Measurements from ENCODE around the gene DPM2. TPM values are rescaled to one million over a fixed set of nuclear protein-coding genes. Genes with fewer than 3 reads are reported as not detected.

DPM2 gene
- polyA plus RNA-seq, 2 of the 4 experiments (the other 2 are of a cell fraction), result 41.9 to 45.9 TPM

DNA sequence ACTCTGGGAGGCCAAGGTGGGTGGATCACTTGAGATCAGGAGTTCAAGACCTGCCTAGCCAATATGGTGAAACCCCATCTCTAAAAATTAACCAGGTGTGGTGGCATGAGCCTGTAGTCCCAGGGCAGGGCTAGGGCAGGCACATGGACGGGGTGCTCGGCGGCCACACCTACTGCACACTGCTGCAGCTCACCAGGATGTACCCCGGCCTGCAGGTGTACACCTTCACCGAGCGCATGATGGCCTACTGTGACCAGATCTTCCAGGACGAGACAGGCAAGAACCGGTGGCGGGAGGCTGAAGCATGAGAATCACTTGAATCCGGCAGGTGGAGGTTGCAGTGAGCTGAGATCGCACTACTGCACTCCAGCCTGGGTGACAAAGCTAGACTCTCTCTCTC is 24.0 kb downstream of the DPM2 start:
- Histone ChIP-seq H3K4me2 (no peak overlapping the region), H3K27ac (no peak overlapping the region), H3K4me3 (no peak overlapping the region), H3K9me3 (no peaks in the 10 kb centered on the region), H3K4me1 (peaks cover 44% of the 10 kb centered on the region)
- no peak for ATAC-seq
- WGBS (ENCODE audit: missing lambda C conversion rate), result 94% methylated on average over 11 of the region's 11 CpGs
- DNase-seq (ENCODE audit: low read depth in 1 of 2, low spot score in 1 of 2), result no peak
- CTCF ChIA-PET, result interaction anchor here (0.6 to 5.5 kb wide), 7 partner anchors 8 to 410 kb away, joined by 3 to 46 read pairs (median 4); partner anchors contain the start of gene TOR2A
- POLR2A ChIA-PET, result no interaction called here
- FAIRE-seq, result no peak
- TF ChIP-seq NFE2L2 (conservative IDR thresholded peaks at IDR 0.05; ENCODE audit: low read length) (no peak), EHMT2 (IDR thresholded peaks at IDR 0.05; ENCODE audit: low read depth) (no peak), PHF8 (IDR thresholded peaks at IDR 0.05; ENCODE audit: borderline replicate concordance, low read depth) (no peak), GATA3 (IDR thresholded peaks at IDR 0.05; ENCODE audit: borderline replicate concordance) (no peak), RAD21 (conservative IDR thresholded peaks at IDR 0.05 in 1 of 2, IDR thresholded peaks at IDR 0.05 in 1 of 2) (no peak), HOXA7 (CRISPR knock-in tag; IDR thresholded peaks at IDR 0.05) (no peak)
- TF ChIP-seq, protein P1, sequence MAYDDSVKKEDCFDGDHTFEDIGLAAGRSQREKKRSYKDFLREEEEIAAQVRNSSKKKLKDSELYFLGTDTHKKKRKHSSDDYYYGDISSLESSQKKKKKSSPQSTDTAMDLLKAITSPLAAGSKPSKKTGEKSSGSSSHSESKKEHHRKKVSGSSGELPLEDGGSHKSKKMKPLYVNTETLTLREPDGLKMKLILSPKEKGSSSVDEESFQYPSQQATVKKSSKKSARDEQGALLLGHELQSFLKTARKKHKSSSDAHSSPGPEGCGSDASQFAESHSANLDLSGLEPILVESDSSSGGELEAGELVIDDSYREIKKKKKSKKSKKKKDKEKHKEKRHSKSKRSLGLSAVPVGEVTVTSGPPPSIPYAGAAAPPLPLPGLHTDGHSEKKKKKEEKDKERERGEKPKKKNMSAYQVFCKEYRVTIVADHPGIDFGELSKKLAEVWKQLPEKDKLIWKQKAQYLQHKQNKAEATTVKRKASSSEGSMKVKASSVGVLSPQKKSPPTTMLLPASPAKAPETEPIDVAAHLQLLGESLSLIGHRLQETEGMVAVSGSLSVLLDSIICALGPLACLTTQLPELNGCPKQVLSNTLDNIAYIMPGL (CRISPR knock-in tag; IDR thresholded peaks at IDR 0.05; ENCODE audit: borderline replicate concordance), result no peak
- TF ChIP-seq, protein P2, sequence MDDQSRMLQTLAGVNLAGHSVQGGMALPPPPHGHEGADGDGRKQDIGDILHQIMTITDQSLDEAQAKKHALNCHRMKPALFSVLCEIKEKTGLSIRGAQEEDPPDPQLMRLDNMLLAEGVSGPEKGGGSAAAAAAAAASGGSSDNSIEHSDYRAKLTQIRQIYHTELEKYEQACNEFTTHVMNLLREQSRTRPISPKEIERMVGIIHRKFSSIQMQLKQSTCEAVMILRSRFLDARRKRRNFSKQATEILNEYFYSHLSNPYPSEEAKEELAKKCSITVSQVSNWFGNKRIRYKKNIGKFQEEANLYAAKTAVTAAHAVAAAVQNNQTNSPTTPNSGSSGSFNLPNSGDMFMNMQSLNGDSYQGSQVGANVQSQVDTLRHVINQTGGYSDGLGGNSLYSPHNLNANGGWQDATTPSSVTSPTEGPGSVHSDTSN (IDR thresholded peaks at IDR 0.05), result no peak

DNA sequence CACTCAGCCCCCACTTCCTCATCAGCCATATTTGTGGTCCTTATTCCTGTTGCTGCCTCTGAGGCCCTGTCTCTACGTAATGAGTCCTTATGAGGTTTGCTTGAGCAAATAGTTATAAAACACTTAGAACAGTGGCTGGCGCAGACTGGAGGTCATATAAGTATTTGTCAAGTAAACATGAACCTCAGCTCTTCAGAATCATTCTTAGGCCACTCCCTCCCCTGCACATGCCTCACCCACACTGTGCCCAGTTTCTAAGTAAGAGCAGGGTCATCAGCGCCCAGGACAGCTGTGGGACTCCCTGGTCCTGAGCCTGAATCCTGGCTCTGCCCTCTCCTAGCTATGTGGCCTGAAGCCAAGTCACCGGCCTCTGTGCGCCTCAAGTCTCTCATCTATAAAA is 24.8 kb downstream of the DPM2 start:
- POLR2A ChIA-PET, result no interaction called here
- CTCF ChIA-PET, result interaction anchor here (0.6 to 5.5 kb wide), 6 partner anchors 9 to 409 kb away, joined by 3 to 46 read pairs (median 6); partner anchors contain the start of gene TOR2A
- FAIRE-seq, result no peak
- H3K4me2 ChIP-seq, result no peak overlapping the region
- DNase-seq (ENCODE audit: low read depth in 1 of 2, low spot score in 1 of 2), result peak in 1 of 2 experiments; percentile 71
- ATAC-seq, result peak in 1 of 2 experiments; percentile 1; a peak in 1 of 6 replicates
- no peaks in the 10 kb centered on the region for H3K9me3 ChIP-seq
- peak overlapping the region in 1 of 2 experiments; percentile 16; a peak in 1 of 6 replicates for H3K27ac ChIP-seq
- H3K4me1 ChIP-seq, result peaks cover 36% of the 10 kb centered on the region
- no peak for TF ChIP-seq HDAC2 (IDR thresholded peaks at IDR 0.05)
- TF ChIP-seq TFCP2L1 (CRISPR knock-in tag; IDR thresholded peaks at IDR 0.05), result no peak
- no peak for TF ChIP-seq HOXA7 (CRISPR knock-in tag; IDR thresholded peaks at IDR 0.05)
- no peak for TF ChIP-seq SMC3 (IDR thresholded peaks at IDR 0.05)
- TF ChIP-seq FOXS1 (CRISPR knock-in tag; IDR thresholded peaks at IDR 0.05), result no peak
- TF ChIP-seq NFE2L2 (conservative IDR thresholded peaks at IDR 0.05; ENCODE audit: low read length), result no peak
- TF ChIP-seq EHF (CRISPR knock-in tag; IDR thresholded peaks at IDR 0.05), result no peak
- no peak for TF ChIP-seq ZC3H11A (IDR thresholded peaks at IDR 0.05)
- TF ChIP-seq MYC (IDR thresholded peaks at IDR 0.05; ENCODE audit: borderline replicate concordance, low read length), result no peak
- TF ChIP-seq EHMT2 (IDR thresholded peaks at IDR 0.05; ENCODE audit: low read depth), result no peak
- 44% methylated on average over 5 of the region's 5 CpGs for WGBS (ENCODE audit: missing lambda C conversion rate)
- H3K4me3 ChIP-seq, result no peak overlapping the region

DNA sequence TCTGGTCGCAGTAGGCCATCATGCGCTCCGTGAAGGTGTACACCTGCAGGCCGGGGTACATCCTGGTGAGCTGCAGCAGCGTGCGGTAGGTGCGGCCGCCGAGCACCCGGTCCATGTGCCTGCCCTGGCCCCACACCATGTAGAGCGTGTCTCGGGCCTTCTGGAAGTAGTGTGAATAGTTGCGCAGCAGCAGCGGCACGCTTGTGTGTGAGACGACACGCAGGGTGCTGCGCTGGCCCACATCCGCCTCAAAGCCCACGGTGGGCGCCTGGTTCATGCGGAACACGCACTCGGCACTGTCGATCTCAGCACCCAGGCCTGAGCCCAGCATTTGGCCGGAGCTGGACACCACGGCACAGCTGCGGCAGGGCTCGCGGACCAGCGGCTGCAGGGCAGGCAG is 25.4 kb downstream of the DPM2 start:
- POLR2A ChIA-PET, result no interaction called here
- CTCF ChIA-PET, result interaction anchor here (2.0 to 5.5 kb wide), 3 partner anchors 9 to 178 kb away, joined by 8 to 46 read pairs (median 14); partner anchors contain the start of gene TOR2A
- no peak overlapping the region for H3K4me2 ChIP-seq
- FAIRE-seq (no peak), ATAC-seq (no peak), DNase-seq (ENCODE audit: low read depth in 1 of 2, low spot score in 1 of 2) (no peak)
- H3K9me3 ChIP-seq, result no peaks in the 10 kb centered on the region
- no peak for TF ChIP-seq ZC3H11A (IDR thresholded peaks at IDR 0.05)
- no peak for TF ChIP-seq RNF2 (IDR thresholded peaks at IDR 0.05; ENCODE audit: borderline replicate concordance, low read depth)
- no peak for TF ChIP-seq ZFP36 (IDR thresholded peaks at IDR 0.05; ENCODE audit: borderline replicate concordance, partially characterized antibody)
- TF ChIP-seq CHD4 (IDR thresholded peaks at IDR 0.05; ENCODE audit: borderline replicate concordance), result no peak
- H3K4me1 ChIP-seq, result peaks cover 30% of the 10 kb centered on the region
- no peak overlapping the region; a peak in 1 of 6 replicates for H3K27ac ChIP-seq
- WGBS (ENCODE audit: missing lambda C conversion rate), result 96% methylated on average over 10 of the region's 31 CpGs
- H3K4me3 ChIP-seq, result no peak overlapping the region

All from A549 (cell line).